NCI-H2196 treated with DMSO at 0.1 percent for 48 hours (cell line): ENCODE results near the gene HFE.

ENCODE experiments used
- DNase-seq: peaks from one replicate; lab custom pipeline; 2025; ENCODE audit not compliant: unreplicated experiment; lab: John Stamatoyannopoulos, UW

HFE gene

GRCh38 chr6:26130581-26131249 is 43.5 kb downstream of the HFE start:
- no peak for DNase-seq

GRCh38 chr6:26131618-26132017 is 44.4 kb downstream of the HFE start:
- no peak for DNase-seq

- DNase-seq, result no peak
Observed at GRCh38 chr6:26133730-26134129, 46.5 kb downstream of the HFE start.

- no peak for DNase-seq
Observed at GRCh38 chr6:26136321-26136720, 49.1 kb downstream of the HFE start.

DNA sequence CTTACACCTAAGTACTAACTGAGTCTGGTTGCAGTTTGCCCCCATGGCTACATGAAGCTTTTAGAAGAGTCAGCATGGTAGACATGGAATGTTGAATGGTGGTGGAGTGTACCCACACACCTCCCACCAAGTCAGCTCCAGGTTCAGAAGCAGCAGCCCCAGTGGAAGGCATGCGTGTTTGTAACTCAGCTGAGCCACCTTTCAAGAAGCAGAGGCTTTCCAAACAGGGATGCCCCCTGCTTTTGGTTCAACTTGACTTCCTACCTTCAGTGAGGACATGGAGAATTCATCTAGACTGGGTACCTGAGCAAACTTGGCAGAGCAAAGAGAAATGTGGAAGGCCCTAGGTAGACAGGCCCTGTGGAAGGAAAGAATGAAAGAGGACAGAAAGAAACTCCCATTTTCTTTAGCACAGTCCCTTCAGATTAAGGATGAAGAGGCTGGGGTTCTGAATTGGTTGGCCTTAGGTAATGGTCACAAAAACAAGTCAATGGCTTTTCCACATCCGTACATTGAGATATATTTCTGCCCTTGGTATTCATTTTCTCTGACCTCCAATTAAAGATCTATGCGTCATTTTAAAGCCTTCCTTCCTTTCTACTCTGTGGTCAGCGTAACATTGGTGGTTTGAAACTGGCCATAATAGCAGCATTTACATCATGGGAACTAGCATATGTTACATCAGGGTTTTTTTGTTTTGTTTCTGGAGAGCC is 53.2 kb downstream of the HFE start:
- DNase-seq, result no peak

DNA sequence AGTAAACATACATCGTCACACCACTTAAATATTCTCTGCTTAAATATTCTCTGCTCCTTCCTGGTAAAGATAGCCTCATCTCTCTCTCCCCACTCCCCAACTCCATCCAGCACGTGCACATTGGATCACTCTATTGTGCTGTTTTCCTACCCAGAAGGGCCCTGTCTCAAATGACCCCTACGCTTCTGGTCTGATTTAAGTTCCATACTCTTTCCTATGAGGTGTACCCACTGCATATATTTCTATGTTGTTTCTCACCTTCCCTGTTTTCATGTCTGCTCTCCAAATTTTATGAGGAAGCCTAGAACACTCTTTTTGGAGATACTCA is 53.7 kb downstream of the HFE start:
- no peak for DNase-seq

- no peak for DNase-seq
Observed at GRCh38 chr6:26141378-26141904, 54.2 kb downstream of the HFE start.

- DNase-seq, result no peak
Observed at GRCh38 chr6:26142026-26142425, 54.8 kb downstream of the HFE start.
